PC-3 (cell line): ENCODE measurements around the gene MTX1. TPM values are rescaled to one million over a fixed set of nuclear protein-coding genes. Genes with fewer than 3 reads are reported as not detected.

ENCODE experiments used
- ATAC-seq: fragments of 200-7000 bp; cut with Tn5 transposase; 2 replicates; pipeline ENCODE4 v1.9.1; 2020; ENCODE audit warnings: mild to moderate bottlenecking, moderate library complexity
- BruUV-seq: library from RNA; stranded (reverse); fragments of 400-500 nt; replicated peaks from 2 replicates; lab custom pipeline; 2021; lab: Mats Ljungman, UMichigan
- CTCF ChIA-PET: fragments of 300-600 bp; sonication (Branson Sonifier 250); formaldehyde crosslinking; loops from one replicate; lab custom pipeline; 2022; ENCODE audit warnings: antibody characterized with exemption; lab: Charles Lee
- POLR2A ChIA-PET: fragments of 300-600 bp; sonication (Branson Sonifier 250); formaldehyde crosslinking; loops from one replicate; lab custom pipeline; 2022; ENCODE audit warnings: antibody characterized with exemption; ENCODE audit not compliant: unreplicated experiment; lab: Charles Lee
- DNase-seq: peaks from one replicate; pipeline ENCODE4 v3.0.0-alpha.2; 2015
- H2AFZ ChIP-seq: fragments of 300-600 bp; sonication (generic); 2 replicates; pipeline ENCODE4 v1.6.0; 2016; ENCODE audit warnings: antibody characterized with exemption, low read length
- H3F3A ChIP-seq: fragments of 300-600 bp; sonication (generic); one replicate; pipeline ENCODE4 v1.6.0; 2017; ENCODE audit warnings: antibody characterized with exemption, low read length, control low read depth, mild to moderate bottlenecking; ENCODE audit not compliant: unreplicated experiment
- H3K27ac ChIP-seq: fragments of 300-600 bp; sonication (generic); 2 replicates; pipeline ENCODE4 v1.5.1; 2016; ENCODE audit warnings: mild to moderate bottlenecking, low read length
- H3K27me3 ChIP-seq: fragments of 300-600 bp; sonication (generic); 2 replicates; pipeline ENCODE4 v1.6.1; 2016; ENCODE audit warnings: low read length, mixed read lengths
- H3K36me3 ChIP-seq: fragments of 300-600 bp; sonication (generic); 2 replicates; pipeline ENCODE4 v1.6.1; 2016; ENCODE audit warnings: low read depth, mixed run types, low read length, mixed read lengths
- H3K4me1 ChIP-seq: fragments of 300-600 bp; sonication (generic); 2 replicates; pipeline ENCODE4 v1.5.1; 2016; ENCODE audit warnings: low read length; ENCODE audit not compliant: insufficient read depth
- H3K4me2 ChIP-seq: fragments of 300-600 bp; sonication (generic); 2 replicates; pipeline ENCODE4 v1.6.0; 2016; ENCODE audit warnings: low read length
- H3K4me3 ChIP-seq: fragments of 300-600 bp; sonication (generic); 2 replicates; pipeline ENCODE4 v1.5.1; 2016; ENCODE audit warnings: mild to moderate bottlenecking, low read length, mixed read lengths
- H3K79me2 ChIP-seq: fragments of 300-600 bp; sonication (generic); 2 replicates; pipeline ENCODE4 v1.6.1; 2017; ENCODE audit warnings: low read length, mixed read lengths
- H3K9ac ChIP-seq: fragments of 300-600 bp; sonication (generic); 2 replicates; pipeline ENCODE4 v1.6.0; 2016; ENCODE audit warnings: mild to moderate bottlenecking, low read length
- H3K9me2 ChIP-seq: fragments of 300-600 bp; sonication (generic); replicated peaks from 2 replicates; pipeline ENCODE4 v1.6.1; 2016; ENCODE audit warnings: mixed run types, low read length, mixed read lengths
- H3K9me3 ChIP-seq: fragments of 300-600 bp; sonication (generic); 2 replicates; pipeline ENCODE4 v1.6.1; 2016; ENCODE audit warnings: low read length, mixed read lengths
- H4K20me1 ChIP-seq: fragments of 300-600 bp; sonication (generic); 2 replicates; pipeline ENCODE4 v1.6.1; 2016; ENCODE audit warnings: low read length, mixed read lengths
- CTCF ChIP-seq: fragments of 300-600 bp; sonication (generic); conservative IDR thresholded peaks from 2 replicates; pipeline ENCODE4 v1.5.1; 2017; ENCODE audit warnings: antibody characterized with exemption, low read depth, mild to moderate bottlenecking, low read length
- EZH2 ChIP-seq: fragments of 300-600 bp; sonication (generic); IDR thresholded peaks from one replicate; pipeline ENCODE4 v1.6.1; 2017; ENCODE audit warnings: antibody characterized with exemption, mild to moderate bottlenecking, low read length; ENCODE audit not compliant: unreplicated experiment
- EZH2phosphoT487 ChIP-seq: fragments of 300-600 bp; sonication (generic); IDR thresholded peaks from 2 replicates; pipeline ENCODE4 v1.6.1; 2018; ENCODE audit warnings: mild to moderate bottlenecking, antibody characterized with exemption, low read length, borderline replicate concordance
- intact Hi-C: fragments of 100-400 bp; cut with micrococcal nuclease; formaldehyde crosslinking; loops from 2 replicates; pipeline ENCODE4 v1.9.0; 2023
- total RNA-seq: library from RNA; depleted of rRNA; stranded (reverse); fragments of >200 nt; gene quantifications from 2 replicates; pipeline ENCODE4 v1.2.3, GENCODE V29; 2014

MTX1 gene
- total RNA-seq, 1 experiment from 2014 or later, result 152 TPM

GRCh38 chr1:155174324-155175280 lies 33.9 kb upstream of the MTX1 start:
- Histone ChIP-seq H3K4me1 (peaks cover 29% of the 10 kb centered on the region), H2AFZ (peak overlapping the region; percentile 97), H3K9ac (peak overlapping the region; percentile 93), H4K20me1 (no peaks in the 10 kb centered on the region), H3K36me3 (peaks cover 4% of the 10 kb centered on the region; the same call in 1 of the 2 replicates), H3F3A (peaks cover 4% of the 10 kb centered on the region), H3K27me3 (no peaks in the 10 kb centered on the region), H3K4me2 (peak overlapping the region; percentile 89), H3K79me2 (peaks cover 20% of the 10 kb centered on the region), H3K4me3 (peak overlapping the region; percentile 83), H3K9me3 (no peaks in the 10 kb centered on the region), H3K27ac (no peak overlapping the region), H3K9me2 (no peaks in the 10 kb centered on the region)
- ChIA-PET POLR2A (no interaction called here), CTCF (interaction anchor here (0.5 to 1.0 kb wide), 3 partner anchors 19 to 124 kb away, joined by 4 to 7 read pairs (median 5); partner anchors contain the start of gene ADAM15)
- no TSS peak for BruUV-seq
- ATAC-seq (no peak), DNase-seq (peak; percentile 22)
- intact Hi-C loops, result loop anchor here (5.0 kb wide), 1 partner anchor 418 kb away; no protein-coding TSS in a partner anchor
- no peak for TF ChIP-seq CTCF
- no peak for TF ChIP-seq EZH2phosphoT487
- no peak for TF ChIP-seq EZH2

GRCh38 chr1:155175281-155175926 lies 33.1 kb upstream of the MTX1 start:
- Histone ChIP-seq H3K27me3 (no peaks in the 10 kb centered on the region), H3K9me3 (no peaks in the 10 kb centered on the region), H3K4me1 (peaks cover 29% of the 10 kb centered on the region), H3K36me3 (peaks cover 1% of the 10 kb centered on the region; the same call in 1 of the 2 replicates), H3K9me2 (no peaks in the 10 kb centered on the region), H4K20me1 (no peaks in the 10 kb centered on the region), H2AFZ (no peak overlapping the region), H3K9ac (no peak overlapping the region), H3K79me2 (peaks cover 20% of the 10 kb centered on the region), H3K4me2 (no peak overlapping the region), H3K27ac (no peak overlapping the region), H3K4me3 (no peak overlapping the region), H3F3A (peaks cover 4% of the 10 kb centered on the region)
- no TSS peak for BruUV-seq
- TF ChIP-seq EZH2phosphoT487, result no peak
- no peak for TF ChIP-seq CTCF
- TF ChIP-seq EZH2, result no peak
- intact Hi-C loops, result loop anchor here (5.0 kb wide), 1 partner anchor 417 kb away; no protein-coding TSS in a partner anchor
- no peak for ATAC-seq
- CTCF ChIA-PET, result interaction anchor here (1.2 kb wide), 1 partner anchor 18 kb away, joined by 8 read pairs; no protein-coding TSS in a partner anchor
- no peak for DNase-seq
- POLR2A ChIA-PET, result no interaction called here
